Muscle layer of duodenum (tissue), 2 donors: ENCODE data around the gene CDC7.
"Not testable (repeated sequence)": the region's sequence is repeated elsewhere in the genome, so short reads cannot be mapped to it uniquely, and the experiment has no call there.

ENCODE experiments used
- H3K27ac ChIP-seq: one replicate; pipeline ENCODE4 v1.7.0; 2013; ENCODE audit warnings: mild to moderate bottlenecking, low read length
- H3K27me3 ChIP-seq: one replicate; pipeline ENCODE4 v1.7.0; 2013; ENCODE audit warnings: low read depth, mild to moderate bottlenecking, control low read depth, low read length
- H3K36me3 ChIP-seq, 2 donors: one replicate each; pipeline ENCODE4 v1.7.0; 2013; ENCODE audit warnings: low read length in 2 of 2, control low read depth in 1 of 2, mild to moderate bottlenecking in 1 of 2; ENCODE audit not compliant: insufficient read depth in 2 of 2, control insufficient read depth in 1 of 2
- H3K4me1 ChIP-seq, 2 donors: one replicate each; pipeline ENCODE4 v1.7.0; 2013; ENCODE audit warnings: low read length in 2 of 2, mild to moderate bottlenecking in 2 of 2, control low read depth in 1 of 2, moderate library complexity in 1 of 2; ENCODE audit not compliant: insufficient read depth in 2 of 2, control insufficient read depth in 1 of 2
- H3K4me3 ChIP-seq, 2 donors: one replicate each; pipeline ENCODE4 v1.7.0; 2013; ENCODE audit warnings: low read length in 2 of 2, low read depth in 1 of 2, mild to moderate bottlenecking in 1 of 2
- H3K9me3 ChIP-seq, 2 donors: one replicate each; pipeline ENCODE4 v1.7.0; 2013; ENCODE audit warnings: low read length in 2 of 2, control low read depth in 1 of 2, mild to moderate bottlenecking in 1 of 2; ENCODE audit not compliant: control insufficient read depth in 1 of 2
- donor health status: healthy.

The CDC7 gene

GRCh38 chr1:91513160-91513559 lies 12.5 kb downstream of the CDC7 start:
- Histone ChIP-seq H3K36me3 (no peaks in the 10 kb centered on the region), H3K4me3 (no peak overlapping the region), H3K4me1 (no peaks in the 10 kb centered on the region), H3K27me3 (no peaks in the 10 kb centered on the region), H3K9me3 (no peaks in the 10 kb centered on the region), H3K27ac (no peak overlapping the region)

GRCh38 chr1:91513706-91514105 lies 13.1 kb downstream of the CDC7 start:
- H3K27me3 ChIP-seq, result no peaks in the 10 kb centered on the region
- H3K4me1 ChIP-seq, result no peaks in the 10 kb centered on the region
- no peaks in the 10 kb centered on the region for H3K36me3 ChIP-seq
- no peak overlapping the region for H3K4me3 ChIP-seq
- no peak overlapping the region for H3K27ac ChIP-seq
- no peaks in the 10 kb centered on the region for H3K9me3 ChIP-seq

DNA sequence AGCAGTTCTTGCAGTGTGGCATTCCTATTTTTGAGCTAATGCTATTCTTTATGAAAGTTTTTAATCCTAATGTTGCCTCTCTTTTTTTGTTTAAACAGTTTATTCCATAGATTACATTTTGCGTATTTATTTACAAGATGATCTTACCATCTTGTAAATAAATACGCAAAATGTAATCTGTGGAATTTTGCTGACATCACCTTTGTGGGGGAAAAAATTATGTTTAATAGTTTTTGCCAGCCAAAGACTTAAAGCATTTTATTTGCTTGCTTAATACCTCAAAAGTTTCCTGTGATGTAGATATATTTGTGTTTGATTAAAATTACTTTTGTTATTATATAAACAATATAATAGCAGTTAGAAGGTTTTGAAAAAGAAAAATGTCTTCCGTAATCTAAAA lies 15.3 kb downstream of the CDC7 start:
- Histone ChIP-seq H3K27ac (no peak overlapping the region), H3K4me3 (no peak overlapping the region), H3K4me1 (peaks cover 0 to 1% of the 10 kb centered on the region in 2 donors), H3K27me3 (no peaks in the 10 kb centered on the region), H3K9me3 (no peaks in the 10 kb centered on the region), H3K36me3 (no peaks in the 10 kb centered on the region)

DNA sequence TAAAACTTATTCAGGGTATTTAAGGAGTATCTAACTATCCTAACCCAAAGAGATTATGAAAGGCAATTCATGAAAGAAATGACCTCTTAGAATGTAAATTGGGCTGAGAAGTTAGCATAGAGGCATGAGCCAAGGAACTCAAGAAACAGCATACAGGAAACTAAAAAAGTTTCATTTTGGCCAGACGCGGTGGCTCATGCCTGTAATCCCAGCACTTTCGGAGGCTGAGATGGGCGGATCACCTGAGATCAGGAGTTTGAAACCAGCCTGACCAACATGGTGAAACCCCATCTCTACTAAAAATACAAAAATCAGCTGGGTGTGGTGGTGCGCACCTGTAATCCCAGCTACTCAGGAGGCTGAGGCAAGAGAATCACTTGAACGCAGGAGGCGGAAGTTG lies 16.0 kb downstream of the CDC7 start:
- not testable (repeated sequence) for H3K36me3 ChIP-seq, H3K9me3 ChIP-seq, H3K4me3 ChIP-seq, H3K4me1 ChIP-seq, H3K27me3 ChIP-seq, H3K27ac ChIP-seq

GRCh38 chr1:91519167-91519566 lies 18.5 kb downstream of the CDC7 start:
- not testable (repeated sequence) for H3K4me3 ChIP-seq, H3K4me1 ChIP-seq, H3K36me3 ChIP-seq, H3K9me3 ChIP-seq, H3K27ac ChIP-seq, H3K27me3 ChIP-seq

GRCh38 chr1:91520942-91521507 lies 20.4 kb downstream of the CDC7 start:
- Histone ChIP-seq H3K27ac (no peak overlapping the region), H3K27me3 (no peaks in the 10 kb centered on the region)

GRCh38 chr1:91523482-91523881 lies 22.8 kb downstream of the CDC7 start:
- H3K4me3 ChIP-seq, result no peak overlapping the region
- no peaks in the 10 kb centered on the region for H3K9me3 ChIP-seq
- no peaks in the 10 kb centered on the region for H3K36me3 ChIP-seq
- H3K27ac ChIP-seq, result no peak overlapping the region
- no peaks in the 10 kb centered on the region for H3K27me3 ChIP-seq
- peaks cover 4 to 5% of the 10 kb centered on the region in 2 donors for H3K4me1 ChIP-seq

More at GRCh38 chr1:91520942-91521507, 20.4 kb downstream of the CDC7 start:
- Histone ChIP-seq H3K4me3 (no peak overlapping the region), H3K4me1 (peaks cover 4 to 5% of the 10 kb centered on the region in 2 donors), H3K36me3 (no peaks in the 10 kb centered on the region), H3K9me3 (no peaks in the 10 kb centered on the region)

DNA sequence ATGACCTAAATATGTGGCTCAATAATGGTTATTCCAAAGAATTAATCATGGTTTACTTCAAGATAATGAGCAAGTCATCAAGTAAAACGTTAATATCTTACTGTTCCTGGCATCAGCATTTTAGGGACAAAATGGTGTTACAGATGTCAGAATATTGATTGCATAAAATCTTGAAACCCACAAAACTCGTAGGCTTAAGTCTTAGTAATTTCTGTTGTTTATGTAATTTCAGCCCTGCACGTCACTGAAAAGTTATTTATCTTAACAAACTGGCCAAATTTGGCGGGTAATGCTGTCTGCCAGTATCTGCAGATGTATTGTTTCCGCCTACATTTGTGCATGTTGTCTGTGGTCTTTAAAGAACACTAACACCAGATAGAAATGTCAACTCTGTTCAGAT lies 25.8 kb downstream of the CDC7 start:
- H3K27ac ChIP-seq, result peak overlapping the region; percentile 53
- H3K27me3 ChIP-seq, result no peaks in the 10 kb centered on the region
- H3K4me3 ChIP-seq, result no peak overlapping the region
- H3K36me3 ChIP-seq, result no peaks in the 10 kb centered on the region
- H3K9me3 ChIP-seq, result no peaks in the 10 kb centered on the region
- peaks cover 0 to 5% of the 10 kb centered on the region in 2 donors for H3K4me1 ChIP-seq

- Histone ChIP-seq H3K36me3 (no peaks in the 10 kb centered on the region), H3K4me1 (peaks cover 0 to 5% of the 10 kb centered on the region in 2 donors), H3K27me3 (no peaks in the 10 kb centered on the region), H3K9me3 (no peaks in the 10 kb centered on the region), H3K4me3 (no peak overlapping the region), H3K27ac (peak overlapping the region; percentile 1)
Measured at GRCh38 chr1:91527266-91527765, 26.7 kb downstream of the CDC7 start.

DNA sequence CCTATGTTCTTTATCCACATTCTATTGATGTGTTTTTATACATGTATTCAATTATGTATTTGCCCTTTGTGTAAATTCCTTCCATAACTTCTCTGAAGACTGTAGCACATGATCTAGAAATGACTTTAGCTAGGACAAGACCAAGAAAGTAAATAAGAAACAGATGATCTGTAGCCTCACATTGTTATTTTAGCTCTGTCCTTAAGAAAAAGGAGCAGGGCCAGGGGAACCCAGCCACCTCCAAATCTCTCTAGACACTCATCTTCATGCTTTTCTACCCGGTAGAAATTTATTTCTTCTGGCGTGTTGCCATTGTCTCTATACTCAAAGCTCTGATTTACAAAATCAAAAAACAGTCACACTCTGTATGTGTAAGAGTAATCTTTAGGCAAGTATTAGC lies 27.1 kb downstream of the CDC7 start:
- Histone ChIP-seq H3K4me3 (no peak overlapping the region), H3K27me3 (no peaks in the 10 kb centered on the region), H3K9me3 (no peaks in the 10 kb centered on the region), H3K36me3 (no peaks in the 10 kb centered on the region), H3K27ac (peak overlapping the region; percentile 1), H3K4me1 (peaks cover 0 to 5% of the 10 kb centered on the region in 2 donors)

GRCh38 chr1:91529856-91530255 lies 29.2 kb downstream of the CDC7 start:
- Histone ChIP-seq H3K27ac (no peak overlapping the region), H3K4me3 (no peak overlapping the region), H3K27me3 (no peaks in the 10 kb centered on the region), H3K4me1 (no peaks in the 10 kb centered on the region), H3K9me3 (no peaks in the 10 kb centered on the region), H3K36me3 (no peaks in the 10 kb centered on the region)

DNA sequence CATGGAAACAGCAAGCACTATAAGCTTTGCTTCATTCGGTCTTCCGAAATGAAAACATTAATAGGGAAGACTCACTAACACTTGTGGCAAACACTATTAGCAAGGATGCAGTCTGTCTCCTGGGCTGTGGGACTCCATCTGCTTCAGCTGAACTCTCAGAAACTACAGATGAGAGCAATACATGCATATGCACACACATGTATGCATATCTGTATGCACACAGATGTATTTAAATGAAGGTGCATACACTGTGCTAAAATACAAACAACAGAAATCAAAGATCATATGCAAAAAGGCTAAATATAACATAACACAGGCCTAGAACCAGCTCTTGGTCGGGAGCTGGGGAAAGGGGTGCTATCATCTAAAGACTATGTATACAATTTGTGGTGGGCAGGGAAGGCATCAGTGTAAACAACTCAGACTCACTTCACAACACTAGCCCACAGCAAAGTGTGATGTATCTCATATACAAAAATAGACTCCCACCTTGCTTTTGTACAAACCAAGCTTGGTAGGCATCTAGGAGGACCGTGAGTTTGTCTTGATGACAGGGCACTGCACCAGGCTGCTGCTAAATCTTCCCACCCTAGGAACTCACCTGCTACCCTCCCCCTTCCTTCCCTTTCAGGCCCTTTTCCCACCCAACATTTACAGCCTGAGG lies 32.8 kb downstream of the CDC7 start:
- H3K27me3 ChIP-seq, result no peaks in the 10 kb centered on the region
- no peaks in the 10 kb centered on the region for H3K36me3 ChIP-seq
- no peak overlapping the region for H3K4me3 ChIP-seq
- no peaks in the 10 kb centered on the region for H3K9me3 ChIP-seq
- H3K27ac ChIP-seq, result no peak overlapping the region
- no peaks in the 10 kb centered on the region for H3K4me1 ChIP-seq
